ENCODE measurements around the gene FANK1.

The FANK1 gene

DNA sequence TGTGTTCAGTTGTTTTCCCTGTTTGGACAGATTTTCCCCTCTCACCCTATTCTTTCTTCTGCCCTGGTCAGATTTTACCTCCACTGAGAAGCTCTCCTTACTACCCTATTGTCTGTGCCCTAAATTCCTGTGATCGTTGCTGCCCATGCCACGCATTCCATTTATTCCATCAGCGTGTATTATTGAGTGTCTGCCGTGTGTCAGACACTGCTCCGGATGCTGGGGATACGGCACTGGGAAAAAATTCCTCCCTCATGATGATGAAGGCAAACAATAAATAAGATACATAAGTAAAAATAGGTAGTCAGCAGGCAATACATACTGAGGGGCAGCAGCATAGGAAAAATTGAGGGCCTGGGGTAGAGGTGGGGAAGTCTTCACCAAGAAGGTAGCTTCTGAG, 86.8 kb downstream of the FANK1 start:
- TF ChIP-seq ZNF384 (IDR thresholded peaks at IDR 0.05) (no peak), NFRKB (IDR thresholded peaks at IDR 0.05) (no peak), HDGF (IDR thresholded peaks at IDR 0.05; ENCODE audit: borderline replicate concordance) (no peak), ARNT (IDR thresholded peaks at IDR 0.05) (no peak)
- TF ChIP-seq, protein P1, sequence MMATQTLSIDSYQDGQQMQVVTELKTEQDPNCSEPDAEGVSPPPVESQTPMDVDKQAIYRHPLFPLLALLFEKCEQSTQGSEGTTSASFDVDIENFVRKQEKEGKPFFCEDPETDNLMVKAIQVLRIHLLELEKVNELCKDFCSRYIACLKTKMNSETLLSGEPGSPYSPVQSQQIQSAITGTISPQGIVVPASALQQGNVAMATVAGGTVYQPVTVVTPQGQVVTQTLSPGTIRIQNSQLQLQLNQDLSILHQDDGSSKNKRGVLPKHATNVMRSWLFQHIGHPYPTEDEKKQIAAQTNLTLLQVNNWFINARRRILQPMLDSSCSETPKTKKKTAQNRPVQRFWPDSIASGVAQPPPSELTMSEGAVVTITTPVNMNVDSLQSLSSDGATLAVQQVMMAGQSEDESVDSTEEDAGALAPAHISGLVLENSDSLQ (IDR thresholded peaks at IDR 0.05), result no peak
- CTCF ChIA-PET, result interaction anchor here (0.7 to 1.6 kb wide), 4 partner anchors 9 to 474 kb away, joined by 3 to 12 read pairs (median 3); no protein-coding TSS in a partner anchor
- POLR2A ChIA-PET, result no interaction called here
- no peak for DNase-seq (ENCODE audit: extremely low spot score)

DNA sequence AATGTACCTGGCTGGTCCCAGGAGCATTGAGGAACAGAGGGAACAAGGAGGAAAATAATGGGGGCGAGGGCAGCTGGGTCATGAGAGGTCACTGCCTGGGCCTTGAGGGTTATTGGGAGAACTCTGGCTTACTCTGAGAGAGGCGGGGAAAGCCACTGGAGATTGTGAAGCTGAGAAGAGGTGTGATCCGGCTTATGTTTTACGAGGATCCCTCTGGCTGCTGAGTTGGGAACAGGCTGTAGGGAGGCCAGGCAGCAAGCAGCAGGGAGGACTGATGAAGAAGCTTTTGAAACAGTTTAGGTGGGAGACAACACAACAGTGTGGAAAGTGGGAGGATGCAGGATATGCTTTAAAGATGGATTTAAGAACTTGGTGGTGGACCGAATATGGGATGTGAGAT, 87.3 kb downstream of the FANK1 start:
- ChIA-PET POLR2A (no interaction called here), CTCF (interaction anchor here (0.7 to 1.5 kb wide), 2 partner anchors 10 kb away, joined by 3 read pairs; no protein-coding TSS in a partner anchor)
- DNase-seq (ENCODE audit: extremely low spot score), result no peak
- TF ChIP-seq NFRKB (IDR thresholded peaks at IDR 0.05) (no peak), L3MBTL2 (conservative IDR thresholded peaks at IDR 0.05) (no peak), HDGF (IDR thresholded peaks at IDR 0.05; ENCODE audit: borderline replicate concordance) (no peak), ZNF384 (IDR thresholded peaks at IDR 0.05) (no peak), FOXA1 (IDR thresholded peaks at IDR 0.05) (no peak), ELF4 (IDR thresholded peaks at IDR 0.05) (no peak), ARNT (IDR thresholded peaks at IDR 0.05) (no peak), SUZ12 (IDR thresholded peaks at IDR 0.05) (no peak), LEF1 (IDR thresholded peaks at IDR 0.05; ENCODE audit: borderline replicate concordance) (no peak), SP1 (IDR thresholded peaks at IDR 0.05) (no peak)
- TF ChIP-seq, protein P1 (IDR thresholded peaks at IDR 0.05), result no peak

GRCh38 chr10:125984346-125984745, 88.0 kb downstream of the FANK1 start:
- TF ChIP-seq ZNF384 (IDR thresholded peaks at IDR 0.05) (no peak), FOXM1 (IDR thresholded peaks at IDR 0.05; ENCODE audit: borderline replicate concordance) (no peak), SUZ12 (IDR thresholded peaks at IDR 0.05) (no peak), SP1 (IDR thresholded peaks at IDR 0.05) (no peak), FOXA1 (IDR thresholded peaks at IDR 0.05) (no peak), HDGF (IDR thresholded peaks at IDR 0.05; ENCODE audit: borderline replicate concordance) (no peak), ELF4 (IDR thresholded peaks at IDR 0.05) (no peak), ARNT (IDR thresholded peaks at IDR 0.05) (no peak), CTBP1 (IDR thresholded peaks at IDR 0.05; ENCODE audit: borderline replicate concordance) (no peak), L3MBTL2 (conservative IDR thresholded peaks at IDR 0.05) (no peak), LEF1 (IDR thresholded peaks at IDR 0.05; ENCODE audit: borderline replicate concordance) (no peak), NFRKB (IDR thresholded peaks at IDR 0.05) (no peak), TARDBP (IDR thresholded peaks at IDR 0.05) (no peak)
- TF ChIP-seq, protein P1 (IDR thresholded peaks at IDR 0.05), result no peak
- no peak for DNase-seq (ENCODE audit: extremely low spot score)
- ChIA-PET CTCF (no interaction called here), POLR2A (no interaction called here)

DNA sequence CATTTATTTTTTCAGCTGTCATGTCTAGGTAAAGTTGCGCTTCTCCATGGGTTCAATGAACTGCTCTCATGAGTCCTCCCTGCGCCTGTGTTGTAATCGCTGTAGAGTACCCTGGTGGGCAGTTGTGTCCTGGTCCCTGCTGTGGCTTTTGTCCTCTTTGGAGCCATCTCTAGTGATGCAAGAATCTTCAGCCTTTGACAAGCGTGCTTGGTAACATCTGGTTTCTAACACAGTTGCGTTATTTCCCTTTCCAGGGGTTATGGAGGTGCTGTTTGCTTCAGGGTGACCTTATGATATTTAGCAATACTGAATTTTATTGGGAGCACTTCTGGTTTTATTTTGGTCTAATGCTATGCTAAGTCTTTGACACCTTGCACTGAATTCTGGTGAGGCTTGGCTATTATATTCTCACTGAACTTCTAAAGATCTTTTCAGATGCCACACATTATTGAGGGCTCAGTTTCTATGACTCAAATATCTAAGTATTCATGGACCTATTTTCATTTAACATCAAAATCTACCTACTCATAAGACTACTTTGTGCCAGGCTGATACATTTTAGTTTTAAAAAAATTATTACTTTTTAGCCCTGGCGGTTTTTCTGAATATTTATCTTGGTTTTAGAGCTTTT, 88.6 kb downstream of the FANK1 start:
- no peak for DNase-seq (ENCODE audit: extremely low spot score)
- TF ChIP-seq, protein P1 (IDR thresholded peaks at IDR 0.05), result no peak
- TF ChIP-seq NFRKB (IDR thresholded peaks at IDR 0.05) (no peak), FOXK2 (IDR thresholded peaks at IDR 0.05) (no peak), ARNT (IDR thresholded peaks at IDR 0.05) (no peak), BHLHE40 (IDR thresholded peaks at IDR 0.05; ENCODE audit: borderline replicate concordance) (no peak), SP1 (IDR thresholded peaks at IDR 0.05) (no peak), CTBP1 (IDR thresholded peaks at IDR 0.05; ENCODE audit: borderline replicate concordance) (no peak), L3MBTL2 (conservative IDR thresholded peaks at IDR 0.05) (no peak)
- ChIA-PET POLR2A (no interaction called here), CTCF (interaction anchor here (0.5 kb wide), 1 partner anchor 9 kb away, joined by 11 read pairs; no protein-coding TSS in a partner anchor)

DNA sequence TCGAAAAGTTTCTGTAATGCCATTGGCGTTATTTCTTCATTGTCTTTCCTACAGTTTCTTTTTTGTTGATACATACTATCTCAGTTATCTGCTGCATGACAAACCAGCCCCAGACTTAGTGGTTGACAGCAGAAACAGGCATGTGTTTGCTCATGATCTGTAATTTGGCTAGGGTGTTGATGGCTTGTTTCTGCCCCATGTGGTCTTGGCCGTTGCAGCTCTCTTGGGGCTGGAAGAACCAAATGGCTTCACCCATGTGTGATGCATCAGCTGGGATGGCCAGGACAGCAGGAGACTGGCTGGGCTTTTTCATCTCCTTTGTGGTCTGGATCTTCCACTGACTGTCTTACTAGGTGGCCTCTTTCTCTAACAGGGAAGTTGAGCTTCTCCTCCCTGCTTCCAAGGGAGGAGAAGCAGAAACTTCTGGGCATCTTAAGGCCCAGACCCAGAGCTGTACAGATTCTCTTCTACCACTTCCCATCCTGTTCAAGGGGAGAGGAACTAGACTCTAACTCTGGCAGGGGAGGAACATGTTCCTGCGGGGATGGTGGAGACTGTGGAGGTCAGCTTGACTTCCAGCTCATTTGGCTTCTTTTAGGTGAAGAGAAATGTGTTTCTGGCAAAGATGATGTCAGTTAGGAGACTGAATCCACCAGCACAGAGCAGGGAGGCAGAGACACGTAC, 89.3 kb downstream of the FANK1 start:
- no peak for DNase-seq (ENCODE audit: extremely low spot score)
- CTCF ChIA-PET, result no interaction called here
- TF ChIP-seq HDGF (IDR thresholded peaks at IDR 0.05; ENCODE audit: borderline replicate concordance) (no peak), SUZ12 (IDR thresholded peaks at IDR 0.05) (no peak), FOXA1 (IDR thresholded peaks at IDR 0.05) (no peak), LEF1 (IDR thresholded peaks at IDR 0.05; ENCODE audit: borderline replicate concordance) (no peak), FOXM1 (IDR thresholded peaks at IDR 0.05; ENCODE audit: borderline replicate concordance) (no peak), ARNT (IDR thresholded peaks at IDR 0.05) (no peak), L3MBTL2 (conservative IDR thresholded peaks at IDR 0.05) (no peak), CTBP1 (IDR thresholded peaks at IDR 0.05; ENCODE audit: borderline replicate concordance) (no peak), FOXK2 (IDR thresholded peaks at IDR 0.05) (no peak), ELF4 (IDR thresholded peaks at IDR 0.05) (no peak)
- TF ChIP-seq, protein P1 (IDR thresholded peaks at IDR 0.05), result no peak
- POLR2A ChIA-PET, result no interaction called here
